NCI-H82 (cell line): Measurements from ENCODE around the gene DGKQ.
"Not testable (repeated sequence)": the region's sequence is repeated elsewhere in the genome, so short reads cannot be mapped to it uniquely, and the experiment has no call there.

Source experiments
- DNase-seq: peaks from one replicate; lab custom pipeline; 2025; lab: John Stamatoyannopoulos, UW

Gene DGKQ

GRCh38 chr4:993111-994029 is 20.0 kb upstream of the DGKQ start, which contains the start of gene SLC26A1:
SLC26A1 (minus strand) TSS chr4:993404; CDS start chr4:991703, 1,701 bp downstream.
- DNase-seq = peak; percentile 41

- DNase-seq = no peak
Measured at GRCh38 chr4:992297-993110, 19.1 kb upstream of the DGKQ start.

GRCh38 chr4:991451-992296 is 18.3 kb upstream of the DGKQ start:
- DNase-seq = no peak

- DNase-seq = no peak
Measured at GRCh38 chr4:990746-991367, 17.5 kb upstream of the DGKQ start.

- no peak for DNase-seq
Measured at GRCh38 chr4:989722-990471, 16.5 kb upstream of the DGKQ start.

GRCh38 chr4:988726-989721 is 15.7 kb upstream of the DGKQ start:
- DNase-seq = no peak

GRCh38 chr4:987624-988513 is 14.5 kb upstream of the DGKQ start:
- no peak for DNase-seq

- DNase-seq = peak; percentile 74
Measured at GRCh38 chr4:986879-987623, 13.7 kb upstream of the DGKQ start, which contains the start of gene IDUA. IDUA (plus strand) TSS chr4:987044; CDS start chr4:987085, 41 bp downstream.

- peak; percentile 35 for DNase-seq
Measured at GRCh38 chr4:986428-986878, 13.1 kb upstream of the DGKQ start.

- DNase-seq = peak; percentile 29
Measured at GRCh38 chr4:985123-985830, 11.9 kb upstream of the DGKQ start.

GRCh38 chr4:984336-985054 is 11.1 kb upstream of the DGKQ start:
- DNase-seq = no peak

GRCh38 chr4:982814-983213 is 9.4 kb upstream of the DGKQ start:
- DNase-seq = no peak

- DNase-seq = no peak
Measured at GRCh38 chr4:982291-982690, 8.9 kb upstream of the DGKQ start.

- no peak for DNase-seq
Measured at GRCh38 chr4:978957-979701, 5.8 kb upstream of the DGKQ start.

GRCh38 chr4:976016-976415 is 2.6 kb upstream of the DGKQ start:
- not testable (repeated sequence) for DNase-seq
